Peyer's patch (tissue), 4 donors: ENCODE measurements around the gene KANSL3.

Source experiments
- CTCF ChIP-seq, 6 experiments: fragments of 450-650 bp in 4 of 6; fragments of 200-600 bp in 2 of 6; sonication (generic) in 1 of 6; IDR thresholded peaks; one replicate each; pipeline ENCODE4 v1.5.1; 2017 to 2019; ENCODE audit warnings: antibody characterized with exemption in 6 of 6, mild to moderate bottlenecking in 3 of 6, moderate library complexity in 1 of 6
- POLR2A ChIP-seq, 2 donors: fragments of 450-650 bp; IDR thresholded peaks; one replicate each; pipeline ENCODE4 v1.5.1; 2017; ENCODE audit warnings: antibody characterized with exemption in 2 of 2, mild to moderate bottlenecking in 2 of 2, moderate library complexity in 2 of 2

DNA sequence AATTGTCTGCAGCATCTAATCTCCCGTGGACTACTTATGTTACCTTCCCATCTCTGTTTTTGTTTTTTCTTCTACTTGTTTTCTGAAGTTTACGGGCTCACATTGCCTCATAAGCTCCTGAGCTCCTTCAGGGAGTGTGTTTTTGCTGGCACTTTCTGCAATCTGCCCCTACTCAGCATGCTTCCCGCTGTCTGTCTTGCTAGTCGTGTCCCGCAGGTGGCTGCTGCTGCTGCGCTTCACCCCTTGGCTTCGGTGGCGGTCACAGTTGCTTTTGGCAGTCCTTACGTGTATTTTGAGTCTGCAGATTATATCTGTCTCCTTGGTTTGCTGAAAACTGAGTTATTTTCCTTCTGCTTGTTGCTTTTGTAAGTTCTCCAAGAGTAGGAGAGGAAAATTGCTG lies 41.7 kb upstream of the KANSL3 start:
- no peak for TF ChIP-seq CTCF (IDR thresholded peaks at IDR 0.05)
- TF ChIP-seq POLR2A (IDR thresholded peaks at IDR 0.05): no peak
